CD4-positive, alpha-beta memory T cell (primary cell): ENCODE measurements around the gene ZNG1A. TPM values are rescaled to one million over a fixed set of nuclear protein-coding genes. Genes with fewer than 3 reads are reported as not detected.
"Not testable (repeated sequence)": the region's sequence is repeated elsewhere in the genome, so short reads cannot be mapped to it uniquely, and the experiment has no call there.

Source experiments
- CTCF ChIA-PET: fragments of 350-600 bp; sonication (Branson Sonifier 250); formaldehyde crosslinking; loops from one replicate; lab custom pipeline; 2021; ENCODE audit warnings: inconsistent platforms; ENCODE audit not compliant: partially characterized antibody; lab: Charles Lee
- POLR2A ChIA-PET: fragments of 350-600 bp; sonication (Branson Sonifier 250); formaldehyde crosslinking; loops from one replicate; lab custom pipeline; 2021; ENCODE audit not compliant: partially characterized antibody; lab: Charles Lee
- DNase-seq, 5 donors: peaks; one replicate each; pipeline versions ENCODE4 v3.0.0 to v3.0.0-alpha.2; 2020 to 2022; ENCODE audit warnings: mixed read lengths in 1 of 5
- H3K27ac ChIP-seq: one replicate; pipeline ENCODE4 v1.7.0; 2013; ENCODE audit warnings: low read depth, low read length
- H3K27me3 ChIP-seq: 2 replicates; pipeline ENCODE4 v1.7.0; 2013; ENCODE audit warnings: mild to moderate bottlenecking, low read length, moderate library complexity; ENCODE audit not compliant: insufficient read depth
- H3K36me3 ChIP-seq: 2 replicates; pipeline ENCODE4 v1.7.0; 2013; ENCODE audit warnings: mild to moderate bottlenecking, low read length, moderate library complexity; ENCODE audit not compliant: insufficient read depth
- H3K4me1 ChIP-seq: 2 replicates; pipeline ENCODE4 v1.7.0; 2013; ENCODE audit warnings: mild to moderate bottlenecking, low read length, moderate library complexity; ENCODE audit not compliant: insufficient read depth
- H3K4me3 ChIP-seq, 2 donors: one replicate each; pipeline ENCODE4 v1.7.0; 2013; ENCODE audit warnings: low read length in 2 of 2, mild to moderate bottlenecking in 1 of 2
- H3K9me3 ChIP-seq, 2 donors: one replicate each; pipeline ENCODE4 v1.7.0; 2013; ENCODE audit warnings: low read length in 2 of 2, control low read depth in 1 of 2; ENCODE audit not compliant: control insufficient read depth in 1 of 2
- H3K27ac Mint-ChIP-seq, 7 donors: one replicate each; pipeline ENCODE4 v1.8.0; 2020 to 2021; ENCODE audit warnings: mixed read lengths in 7 of 7, mild to moderate bottlenecking in 6 of 7, inconsistent platforms in 3 of 7, moderate library complexity in 3 of 7
- H3K27me3 Mint-ChIP-seq, 2 donors: one replicate each; pipeline ENCODE4 v1.8.0; 2020 to 2021; ENCODE audit warnings: mixed read lengths in 2 of 2
- H3K36me3 Mint-ChIP-seq, 2 donors: one replicate each; pipeline ENCODE4 v1.8.0; 2020 to 2021; ENCODE audit warnings: mixed read lengths in 2 of 2, inconsistent platforms in 1 of 2, mild to moderate bottlenecking in 1 of 2
- H3K4me1 Mint-ChIP-seq, 4 donors: one replicate each; pipeline ENCODE4 v1.8.0; 2020 to 2021; ENCODE audit warnings: mixed read lengths in 4 of 4, mild to moderate bottlenecking in 1 of 4
- H3K4me3 Mint-ChIP-seq, 8 donors: one replicate each; pipeline ENCODE4 v1.8.0; 2020 to 2021; ENCODE audit warnings: mixed read lengths in 8 of 8, mild to moderate bottlenecking in 7 of 8, moderate library complexity in 6 of 8, inconsistent platforms in 3 of 8
- H3K9me3 Mint-ChIP-seq, 8 donors: one replicate each; pipeline ENCODE4 v1.8.0; 2020 to 2021; ENCODE audit warnings: mixed read lengths in 8 of 8, mild to moderate bottlenecking in 5 of 8, inconsistent platforms in 3 of 8, moderate library complexity in 1 of 8
- intact Hi-C: fragments of 100-400 bp; cut with micrococcal nuclease; formaldehyde crosslinking; loops from one replicate; pipeline ENCODE4 v1.15.1; 2023
- polyA plus RNA-seq, 2 donors: library from polyadenylated mRNA; unstranded; fragments of 300-500 nt; fragmentation: Illumina TruSeq; gene quantifications; one replicate each; pipeline ENCODE4 v1.2.3, GENCODE V29; 2021
- total RNA-seq, 2 experiments: library from RNA; stranded (reverse); gene quantifications; one replicate each; pipeline ENCODE4 v1.2.3, GENCODE V29; 2021

ZNG1A gene
- total and polyA plus RNA-seq, 4 experiments from 2014 or later: 17.3 to 34.8 (median 30.1) TPM

GRCh38 chr9:98775-99174, 80.1 kb downstream of the ZNG1A start:
- H3K4me1 ChIP-seq, intact Hi-C loops, H3K9me3 Mint-ChIP-seq, H3K36me3 Mint-ChIP-seq, H3K27ac ChIP-seq, H3K27me3 ChIP-seq, H3K9me3 ChIP-seq, H3K27ac Mint-ChIP-seq, H3K27me3 Mint-ChIP-seq, H3K36me3 ChIP-seq, DNase-seq, H3K4me1 Mint-ChIP-seq, H3K4me3 Mint-ChIP-seq, H3K4me3 ChIP-seq, POLR2A ChIA-PET, CTCF ChIA-PET: not testable (repeated sequence)

- H3K27me3 Mint-ChIP-seq, H3K36me3 ChIP-seq, H3K4me3 ChIP-seq, H3K27ac ChIP-seq, DNase-seq, CTCF ChIA-PET, H3K27me3 ChIP-seq, POLR2A ChIA-PET, H3K4me1 Mint-ChIP-seq, H3K9me3 Mint-ChIP-seq, H3K9me3 ChIP-seq, H3K4me1 ChIP-seq, H3K4me3 Mint-ChIP-seq, H3K27ac Mint-ChIP-seq, H3K36me3 Mint-ChIP-seq, intact Hi-C loops: not testable (repeated sequence)
Observed at GRCh38 chr9:94992-95391, 83.9 kb downstream of the ZNG1A start.

GRCh38 chr9:94323-94722, 84.5 kb downstream of the ZNG1A start:
- H3K4me3 ChIP-seq, CTCF ChIA-PET, H3K36me3 ChIP-seq, H3K9me3 ChIP-seq, DNase-seq, POLR2A ChIA-PET, H3K4me3 Mint-ChIP-seq, H3K4me1 ChIP-seq, intact Hi-C loops, H3K36me3 Mint-ChIP-seq, H3K9me3 Mint-ChIP-seq, H3K27me3 Mint-ChIP-seq, H3K4me1 Mint-ChIP-seq, H3K27me3 ChIP-seq, H3K27ac ChIP-seq, H3K27ac Mint-ChIP-seq: not testable (repeated sequence)

- H3K27ac ChIP-seq, H3K27ac Mint-ChIP-seq, H3K36me3 ChIP-seq, H3K4me1 ChIP-seq, H3K9me3 ChIP-seq, H3K9me3 Mint-ChIP-seq, intact Hi-C loops, H3K4me3 Mint-ChIP-seq, POLR2A ChIA-PET, H3K27me3 Mint-ChIP-seq, H3K4me1 Mint-ChIP-seq, H3K27me3 ChIP-seq, H3K36me3 Mint-ChIP-seq, CTCF ChIA-PET, H3K4me3 ChIP-seq: not testable (repeated sequence)
- DNase-seq: peak in 1 of 5 donors; percentile 16
Observed at GRCh38 chr9:93909-94308, 84.9 kb downstream of the ZNG1A start.

GRCh38 chr9:90851-91250, 88.0 kb downstream of the ZNG1A start:
- H3K27ac Mint-ChIP-seq, H3K4me1 Mint-ChIP-seq, H3K4me1 ChIP-seq, H3K4me3 ChIP-seq, H3K36me3 ChIP-seq, H3K9me3 ChIP-seq, DNase-seq, H3K9me3 Mint-ChIP-seq, CTCF ChIA-PET, H3K27ac ChIP-seq, intact Hi-C loops, POLR2A ChIA-PET, H3K36me3 Mint-ChIP-seq, H3K4me3 Mint-ChIP-seq, H3K27me3 Mint-ChIP-seq, H3K27me3 ChIP-seq: not testable (repeated sequence)

GRCh38 chr9:88396-89037, 90.3 kb downstream of the ZNG1A start:
- H3K9me3 Mint-ChIP-seq, H3K9me3 ChIP-seq, H3K4me1 ChIP-seq, H3K27ac ChIP-seq, intact Hi-C loops, H3K27me3 ChIP-seq, CTCF ChIA-PET, H3K36me3 Mint-ChIP-seq, POLR2A ChIA-PET, H3K27me3 Mint-ChIP-seq, H3K36me3 ChIP-seq, H3K4me3 ChIP-seq, H3K4me3 Mint-ChIP-seq, H3K4me1 Mint-ChIP-seq, H3K27ac Mint-ChIP-seq: not testable (repeated sequence)
- DNase-seq: peak in 4 of 5 donors; percentile 15 to 36 (median 22)

- DNase-seq, H3K4me1 Mint-ChIP-seq, H3K9me3 ChIP-seq, H3K27ac ChIP-seq, H3K9me3 Mint-ChIP-seq, H3K36me3 Mint-ChIP-seq, H3K27me3 Mint-ChIP-seq, POLR2A ChIA-PET, H3K4me3 Mint-ChIP-seq, intact Hi-C loops, H3K36me3 ChIP-seq, H3K27me3 ChIP-seq, H3K4me3 ChIP-seq, CTCF ChIA-PET, H3K4me1 ChIP-seq, H3K27ac Mint-ChIP-seq: not testable (repeated sequence)
Observed at GRCh38 chr9:87860-88259, 91.0 kb downstream of the ZNG1A start.

- H3K27me3 ChIP-seq, H3K27ac Mint-ChIP-seq, POLR2A ChIA-PET, H3K4me1 Mint-ChIP-seq, H3K27ac ChIP-seq, H3K27me3 Mint-ChIP-seq, intact Hi-C loops, H3K9me3 ChIP-seq, H3K36me3 Mint-ChIP-seq, H3K4me3 ChIP-seq, CTCF ChIA-PET, H3K36me3 ChIP-seq, H3K4me1 ChIP-seq, H3K4me3 Mint-ChIP-seq, DNase-seq, H3K9me3 Mint-ChIP-seq: not testable (repeated sequence)
Observed at GRCh38 chr9:87105-87504, 91.8 kb downstream of the ZNG1A start.
